Measurements from ENCODE around the gene ACTN2.

DNA sequence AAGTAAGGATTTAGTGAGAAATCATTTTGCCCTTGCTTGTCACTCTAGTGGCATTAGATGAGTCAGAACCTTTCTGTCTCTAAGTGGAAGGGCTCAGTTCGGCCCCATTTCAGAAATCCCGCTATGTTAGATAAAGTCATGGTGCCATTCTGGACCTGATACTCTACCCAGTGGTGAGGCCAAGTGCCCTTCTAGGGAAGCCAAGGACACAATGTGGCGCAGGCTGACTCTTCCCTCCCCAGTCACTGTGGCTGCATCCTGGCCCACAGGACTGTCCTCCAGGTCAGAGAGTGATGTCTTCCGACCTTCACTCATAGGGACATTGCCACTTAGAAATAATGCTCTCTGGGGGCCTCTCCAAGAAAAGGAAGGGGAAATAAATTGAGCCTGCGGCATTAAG is 60.5 kb downstream of the ACTN2 start:
- TF ChIP-seq CTCF (IDR thresholded peaks at IDR 0.05) (no peak), POLR2A (IDR thresholded peaks at IDR 0.05) (no peak)
